Tibial artery (tissue), 4 donors: ENCODE results near the gene SCARF2.
"Not testable (repeated sequence)": the region's sequence is repeated elsewhere in the genome, so short reads cannot be mapped to it uniquely, and the experiment has no call there.

Source experiments
- DNase-seq, 2 donors: peaks; one replicate each; pipeline ENCODE4 v3.0.0-alpha.2; 2019
- H3K27ac ChIP-seq, 2 donors: fragments of 200-600 bp; sonication (generic) in 1 of 2; 1 replicate in 1 of 2; 2 replicates in 1 of 2; pipeline ENCODE4 v1.5.1; 2018 to 2019; ENCODE audit warnings: mild to moderate bottlenecking in 1 of 2
- H3K27me3 ChIP-seq, 2 donors: fragments of 200-600 bp; sonication (generic) in 1 of 2; one replicate each; pipeline versions ENCODE4 v1.5.1 to v1.6.0; 2016 to 2019
- H3K36me3 ChIP-seq, 3 donors: fragments of 200-600 bp; sonication (generic) in 2 of 3; one replicate each; pipeline ENCODE4 v1.5.1; 2016 to 2019; ENCODE audit warnings: mild to moderate bottlenecking in 2 of 3
- H3K4me1 ChIP-seq, 4 donors: fragments of 200-600 bp; sonication (generic) in 2 of 4; 1 replicate in 3 of 4; 2 replicates in 1 of 4; pipeline ENCODE4 v1.5.1; 2016 to 2019
- H3K4me3 ChIP-seq, 2 donors: fragments of 200-600 bp; sonication (generic) in 1 of 2; 1 replicate in 1 of 2; 2 replicates in 1 of 2; pipeline ENCODE4 v1.5.1; 2018 to 2019; ENCODE audit warnings: mild to moderate bottlenecking in 2 of 2
- H3K9me3 ChIP-seq, 3 donors: fragments of 200-600 bp; sonication (generic) in 1 of 3; one replicate each; pipeline ENCODE4 v1.5.1; 2016 to 2019
- intact Hi-C: fragments of 100-400 bp; cut with DNase I; formaldehyde crosslinking; loops from one replicate; pipeline ENCODE4 v1.15.0; 2023; ENCODE audit warnings: low total_unique reads
- TF ChIP-seq, protein P1 (sequence below), 2 experiments: fragments of 200-600 bp in 1 of 2; fragments of 450-650 bp in 1 of 2; IDR thresholded peaks; one replicate each; pipeline ENCODE4 v1.5.1; 2017 to 2019; ENCODE audit warnings: antibody characterized with exemption in 2 of 2, mild to moderate bottlenecking in 1 of 2, moderate library complexity in 1 of 2

Gene SCARF2

DNA sequence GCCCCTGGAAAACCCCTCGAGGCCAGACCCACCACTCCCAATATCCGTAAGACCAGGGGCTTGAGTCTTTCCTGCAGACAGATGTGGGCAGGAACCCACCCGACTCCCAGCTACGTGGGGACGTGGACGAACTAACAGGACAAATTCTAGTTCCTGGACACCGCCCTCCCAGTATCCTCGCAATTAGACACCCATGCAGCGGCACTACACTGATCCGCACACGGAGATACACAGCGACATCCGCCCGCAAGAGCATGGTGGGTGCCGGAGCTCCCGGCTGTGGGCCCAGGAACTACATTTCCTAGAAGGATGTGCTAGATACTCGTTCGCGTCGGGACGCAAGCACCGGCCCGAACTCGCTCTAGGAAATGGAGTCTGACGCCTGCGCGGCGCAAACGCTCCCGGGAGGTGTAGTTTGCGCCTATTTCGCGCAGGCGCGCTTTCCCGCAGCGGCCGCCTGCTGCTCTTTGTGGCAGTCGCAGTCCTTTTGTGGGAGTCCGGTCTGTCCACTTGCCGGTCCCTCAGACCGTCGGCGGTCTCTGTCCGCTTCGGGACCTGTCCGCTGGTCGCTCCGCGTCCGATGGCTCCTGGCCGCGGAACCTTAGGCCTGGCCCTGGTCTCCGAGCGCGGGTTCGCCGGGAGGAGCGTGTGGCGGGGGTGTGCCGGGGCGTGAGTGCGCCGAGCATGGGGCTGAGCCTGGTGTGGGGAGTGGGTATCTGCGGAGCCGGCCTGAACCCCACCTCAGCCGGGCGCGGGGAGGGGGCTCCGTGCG is 43.7 kb downstream of the SCARF2 start, which contains the start of gene ZNF74:
Gene ZNF74, plus strand, starts transcription at position 447 of the 772 bp plus-strand sequence. CDS start 478 bp downstream, outside the sequence.
- Histone ChIP-seq H3K9me3 (no peaks in the 10 kb centered on the region), H3K27me3 (no peaks in the 10 kb centered on the region), H3K4me3 (peak within 1 kb of the TSS; percentile 80 to 94), H3K36me3 (no peaks in the 10 kb centered on the region), H3K27ac (peak within 1 kb of the TSS; percentile 77 to 84), H3K4me1 (peaks cover 0 to 24% (median 15%) of the 10 kb centered on the region in 4 donors)
- DNase-seq = peak; percentile 89 to 93
- intact Hi-C loops = no loop called here
- TF ChIP-seq, protein P1, sequence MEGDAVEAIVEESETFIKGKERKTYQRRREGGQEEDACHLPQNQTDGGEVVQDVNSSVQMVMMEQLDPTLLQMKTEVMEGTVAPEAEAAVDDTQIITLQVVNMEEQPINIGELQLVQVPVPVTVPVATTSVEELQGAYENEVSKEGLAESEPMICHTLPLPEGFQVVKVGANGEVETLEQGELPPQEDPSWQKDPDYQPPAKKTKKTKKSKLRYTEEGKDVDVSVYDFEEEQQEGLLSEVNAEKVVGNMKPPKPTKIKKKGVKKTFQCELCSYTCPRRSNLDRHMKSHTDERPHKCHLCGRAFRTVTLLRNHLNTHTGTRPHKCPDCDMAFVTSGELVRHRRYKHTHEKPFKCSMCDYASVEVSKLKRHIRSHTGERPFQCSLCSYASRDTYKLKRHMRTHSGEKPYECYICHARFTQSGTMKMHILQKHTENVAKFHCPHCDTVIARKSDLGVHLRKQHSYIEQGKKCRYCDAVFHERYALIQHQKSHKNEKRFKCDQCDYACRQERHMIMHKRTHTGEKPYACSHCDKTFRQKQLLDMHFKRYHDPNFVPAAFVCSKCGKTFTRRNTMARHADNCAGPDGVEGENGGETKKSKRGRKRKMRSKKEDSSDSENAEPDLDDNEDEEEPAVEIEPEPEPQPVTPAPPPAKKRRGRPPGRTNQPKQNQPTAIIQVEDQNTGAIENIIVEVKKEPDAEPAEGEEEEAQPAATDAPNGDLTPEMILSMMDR (IDR thresholded peaks at IDR 0.05) = no peak

GRCh38 chr22:20392983-20393704 is 44.5 kb downstream of the SCARF2 start:
- Histone ChIP-seq H3K27ac (peak overlapping the region; percentile 77 to 84), H3K4me1 (peaks cover 0 to 24% (median 15%) of the 10 kb centered on the region in 4 donors), H3K4me3 (peak overlapping the region; percentile 80 to 94), H3K36me3 (no peaks in the 10 kb centered on the region), H3K27me3 (no peaks in the 10 kb centered on the region), H3K9me3 (no peaks in the 10 kb centered on the region)
- DNase-seq = no peak
- TF ChIP-seq, protein P1 (IDR thresholded peaks at IDR 0.05) = no peak
- intact Hi-C loops = no loop called here

GRCh38 chr22:20392365-20392881 is 45.2 kb downstream of the SCARF2 start:
- H3K9me3 ChIP-seq, intact Hi-C loops, H3K27ac ChIP-seq, H3K4me3 ChIP-seq, H3K27me3 ChIP-seq, H3K36me3 ChIP-seq, DNase-seq: not testable (repeated sequence)
- H3K4me1 ChIP-seq = peaks cover 0 to 24% (median 15%) of the 10 kb centered on the region in 4 donors

- Histone ChIP-seq H3K27ac (no peak overlapping the region), H3K4me3 (no peak overlapping the region), H3K4me1 (peaks cover 0 to 22% (median 14%) of the 10 kb centered on the region in 4 donors), H3K27me3 (peaks cover 0 to 6% of the 10 kb centered on the region in 2 donors), H3K9me3 (no peaks in the 10 kb centered on the region), H3K36me3 (no peaks in the 10 kb centered on the region)
- intact Hi-C loops = no loop called here
- TF ChIP-seq, protein P1 (IDR thresholded peaks at IDR 0.05) = no peak
- DNase-seq = no peak
Observed at GRCh38 chr22:20391222-20391621, 46.4 kb downstream of the SCARF2 start.

GRCh38 chr22:20390394-20390907 is 47.2 kb downstream of the SCARF2 start:
- H3K4me1 ChIP-seq = peaks cover 0 to 17% (median 11%) of the 10 kb centered on the region in 4 donors
- H3K4me3 ChIP-seq = no peak overlapping the region
- H3K27ac ChIP-seq = no peak overlapping the region
- H3K9me3 ChIP-seq = no peaks in the 10 kb centered on the region
- H3K36me3 ChIP-seq = no peaks in the 10 kb centered on the region
- H3K27me3 ChIP-seq = peaks cover 0 to 10% of the 10 kb centered on the region in 2 donors
- TF ChIP-seq, protein P1 (IDR thresholded peaks at IDR 0.05) = no peak
- DNase-seq = no peak
- intact Hi-C loops = no loop called here
